ENCODE data around the gene UBE2E2. TPM values are rescaled to one million over a fixed set of nuclear protein-coding genes. Genes with fewer than 3 reads are reported as not detected.

UBE2E2 gene
- total RNA-seq, 2 donors from 2014 or later = 23.2 to 34.5 TPM

DNA sequence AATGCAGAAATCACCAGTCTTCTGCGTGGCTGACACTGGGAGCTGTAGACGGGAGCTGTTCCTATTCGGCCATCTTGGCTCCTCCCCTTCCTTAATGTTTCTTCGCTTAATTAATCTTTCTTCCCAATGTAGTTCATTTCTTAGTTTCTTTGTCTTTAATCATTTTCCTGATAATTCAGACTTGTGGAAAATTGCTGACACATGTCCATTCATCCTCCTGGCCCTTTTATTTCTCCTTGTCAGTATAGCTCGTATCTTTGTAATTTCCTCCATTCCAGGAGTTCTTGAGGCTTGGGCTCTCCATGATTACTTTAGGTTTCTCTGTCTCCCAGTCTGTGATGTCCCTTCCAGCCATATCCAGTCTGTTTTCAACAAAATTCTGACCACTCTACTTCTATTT lies 98.7 kb downstream of the UBE2E2 start:
- Histone ChIP-seq H3K4me3 (ENCODE audit: low read length) (no peak overlapping the region), H3K27ac (ENCODE audit: low read depth, low read length) (no peak overlapping the region), H3K27me3 (ENCODE audit: control insufficient read depth, insufficient read depth, low read length, poor library complexity, severe bottlenecking) (no peaks in the 10 kb centered on the region), H3K9ac (ENCODE audit: extremely low read depth, low read length, poor library complexity, severe bottlenecking) (no peak overlapping the region), H3K36me3 (ENCODE audit: control insufficient read depth, insufficient read depth, low read length) (no peaks in the 10 kb centered on the region), H3K4me1 (ENCODE audit: control insufficient read depth, insufficient read depth, low read length) (no peaks in the 10 kb centered on the region), H3K9me3 (ENCODE audit: control insufficient read depth, low read length) (no peaks in the 10 kb centered on the region)
- H3K9me3 Mint-ChIP-seq = peaks cover 4% of the 10 kb centered on the region
- TF ChIP-seq, protein P1, sequence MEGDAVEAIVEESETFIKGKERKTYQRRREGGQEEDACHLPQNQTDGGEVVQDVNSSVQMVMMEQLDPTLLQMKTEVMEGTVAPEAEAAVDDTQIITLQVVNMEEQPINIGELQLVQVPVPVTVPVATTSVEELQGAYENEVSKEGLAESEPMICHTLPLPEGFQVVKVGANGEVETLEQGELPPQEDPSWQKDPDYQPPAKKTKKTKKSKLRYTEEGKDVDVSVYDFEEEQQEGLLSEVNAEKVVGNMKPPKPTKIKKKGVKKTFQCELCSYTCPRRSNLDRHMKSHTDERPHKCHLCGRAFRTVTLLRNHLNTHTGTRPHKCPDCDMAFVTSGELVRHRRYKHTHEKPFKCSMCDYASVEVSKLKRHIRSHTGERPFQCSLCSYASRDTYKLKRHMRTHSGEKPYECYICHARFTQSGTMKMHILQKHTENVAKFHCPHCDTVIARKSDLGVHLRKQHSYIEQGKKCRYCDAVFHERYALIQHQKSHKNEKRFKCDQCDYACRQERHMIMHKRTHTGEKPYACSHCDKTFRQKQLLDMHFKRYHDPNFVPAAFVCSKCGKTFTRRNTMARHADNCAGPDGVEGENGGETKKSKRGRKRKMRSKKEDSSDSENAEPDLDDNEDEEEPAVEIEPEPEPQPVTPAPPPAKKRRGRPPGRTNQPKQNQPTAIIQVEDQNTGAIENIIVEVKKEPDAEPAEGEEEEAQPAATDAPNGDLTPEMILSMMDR (conservative IDR thresholded peaks at IDR 0.05) = no peak
- DNase-seq = no peak
- H3K27me3 Mint-ChIP-seq (ENCODE audit: insufficient read depth) = no peaks in the 10 kb centered on the region
- no peaks in the 10 kb centered on the region for H3K4me1 Mint-ChIP-seq
- peaks cover 2% of the 10 kb centered on the region for H3K36me3 Mint-ChIP-seq (ENCODE audit: low read depth)
- H3K4me3 Mint-ChIP-seq = no peak overlapping the region
- 94% methylated on average over 5 of the region's 5 CpGs for WGBS, 2 experiments (ENCODE audit: insufficient coverage in 1 of 2, insufficient read length in 1 of 2)
- H3K27ac Mint-ChIP-seq = no peak overlapping the region

DNA sequence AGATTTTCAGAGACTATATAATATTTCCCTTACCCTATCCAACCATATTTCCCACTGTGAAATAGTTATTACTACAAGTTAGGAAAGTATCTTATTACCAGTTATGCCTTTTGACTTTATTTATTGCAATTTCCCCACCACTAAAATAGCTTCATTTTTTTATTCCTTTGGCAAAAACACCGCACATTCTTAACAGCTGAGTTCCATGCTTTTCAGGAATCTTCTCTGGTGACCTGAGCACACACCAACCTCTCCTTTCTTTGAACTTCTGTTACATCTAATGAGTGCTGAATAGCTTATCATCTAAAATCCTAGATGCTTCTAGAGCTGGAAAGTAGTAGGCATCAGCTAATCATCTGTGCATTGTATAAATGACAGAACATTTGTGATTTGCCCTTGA lies 99.1 kb downstream of the UBE2E2 start:
- no peaks in the 10 kb centered on the region for H3K4me1 Mint-ChIP-seq
- WGBS, 2 experiments (ENCODE audit: insufficient coverage in 1 of 2, insufficient read length in 1 of 2) = 100% methylated on average over 1 of the region's 1 CpG; no CpG with 5 or more reads in 1 of the 2 experiments
- no peaks in the 10 kb centered on the region for H3K27me3 ChIP-seq (ENCODE audit: control insufficient read depth, insufficient read depth, low read length, poor library complexity, severe bottlenecking)
- no peak overlapping the region for H3K4me3 ChIP-seq (ENCODE audit: low read length)
- H3K27me3 Mint-ChIP-seq (ENCODE audit: insufficient read depth) = no peaks in the 10 kb centered on the region
- no peak for DNase-seq
- H3K4me1 ChIP-seq (ENCODE audit: control insufficient read depth, insufficient read depth, low read length) = no peaks in the 10 kb centered on the region
- no peaks in the 10 kb centered on the region for H3K36me3 ChIP-seq (ENCODE audit: control insufficient read depth, insufficient read depth, low read length)
- no peak overlapping the region for H3K27ac ChIP-seq (ENCODE audit: low read depth, low read length)
- H3K9me3 ChIP-seq (ENCODE audit: control insufficient read depth, low read length) = no peaks in the 10 kb centered on the region
- H3K4me3 Mint-ChIP-seq = no peak overlapping the region
- no peak overlapping the region for H3K9ac ChIP-seq (ENCODE audit: extremely low read depth, low read length, poor library complexity, severe bottlenecking)
- H3K36me3 Mint-ChIP-seq (ENCODE audit: low read depth) = peaks cover 2% of the 10 kb centered on the region
- no peak overlapping the region for H3K27ac Mint-ChIP-seq
- peaks cover 2% of the 10 kb centered on the region for H3K9me3 Mint-ChIP-seq
- TF ChIP-seq, protein P1 (conservative IDR thresholded peaks at IDR 0.05) = no peak

DNA sequence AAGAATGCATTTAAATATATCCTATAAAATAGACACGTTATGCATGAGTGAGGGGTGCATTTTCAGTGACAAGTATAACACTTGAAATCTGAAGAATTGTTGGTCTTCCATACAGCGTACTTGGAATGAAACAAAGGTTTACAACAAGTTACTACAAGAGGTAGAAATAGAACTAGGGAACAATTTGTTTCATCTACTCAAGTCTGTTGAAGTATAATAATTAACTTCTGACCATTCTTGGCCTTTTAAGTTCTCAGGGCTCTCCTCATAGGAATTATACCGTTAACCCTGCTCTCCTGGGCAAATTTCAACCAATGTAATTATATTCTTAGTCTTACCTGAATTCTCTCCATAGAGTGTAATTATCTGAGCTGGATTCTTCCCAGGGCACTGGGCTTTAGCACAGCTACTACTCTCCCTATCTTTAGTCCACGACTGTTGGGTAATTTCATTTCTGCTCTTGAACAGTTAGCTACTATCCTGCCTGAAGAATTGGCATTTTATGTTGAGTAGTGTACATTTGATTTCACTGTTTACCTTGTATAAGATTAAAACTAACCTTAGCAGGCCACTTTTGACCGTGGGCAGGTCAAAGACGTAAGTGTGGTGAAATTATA lies 100.6 kb downstream of the UBE2E2 start:
- TF ChIP-seq, protein P1 (conservative IDR thresholded peaks at IDR 0.05) = no peak
- H3K36me3 ChIP-seq (ENCODE audit: control insufficient read depth, insufficient read depth, low read length) = no peaks in the 10 kb centered on the region
- no peaks in the 10 kb centered on the region for H3K4me1 ChIP-seq (ENCODE audit: control insufficient read depth, insufficient read depth, low read length)
- WGBS, 2 experiments (ENCODE audit: insufficient coverage in 1 of 2, insufficient read length in 1 of 2) = 93 to 100% methylated on average over 1 to 6 of the region's 6 CpGs
- no peak overlapping the region for H3K27ac Mint-ChIP-seq
- no peak overlapping the region for H3K4me3 Mint-ChIP-seq
- H3K27ac ChIP-seq (ENCODE audit: low read depth, low read length) = no peak overlapping the region
- no peak for DNase-seq
- H3K4me1 Mint-ChIP-seq = no peaks in the 10 kb centered on the region
- H3K27me3 Mint-ChIP-seq (ENCODE audit: insufficient read depth) = no peaks in the 10 kb centered on the region
- no peak overlapping the region for H3K9ac ChIP-seq (ENCODE audit: extremely low read depth, low read length, poor library complexity, severe bottlenecking)
- peaks cover 2% of the 10 kb centered on the region for H3K9me3 Mint-ChIP-seq
- H3K36me3 Mint-ChIP-seq (ENCODE audit: low read depth) = peaks cover 2% of the 10 kb centered on the region
- no peaks in the 10 kb centered on the region for H3K27me3 ChIP-seq (ENCODE audit: control insufficient read depth, insufficient read depth, low read length, poor library complexity, severe bottlenecking)
- H3K9me3 ChIP-seq (ENCODE audit: control insufficient read depth, low read length) = no peaks in the 10 kb centered on the region
- H3K4me3 ChIP-seq (ENCODE audit: low read length) = no peak overlapping the region
